Measurements from ENCODE around the gene CASQ1. TPM values are rescaled to one million over a fixed set of nuclear protein-coding genes. Genes with fewer than 3 reads are reported as not detected.

Gene CASQ1
- total RNA-seq, 6 donors from 2014 or later: 0.17 to 0.91 TPM; not detected in 4

- H3K9me3 ChIP-seq: no peaks in the 10 kb centered on the region
- no peak for DNase-seq
- WGBS, 2 donors: 78 to 90% methylated on average over 4 of the region's 4 CpGs
- H3K4me1 ChIP-seq: peaks cover 57 to 63% (median 59%) of the 10 kb centered on the region in 4 donors
- H3K36me3 ChIP-seq: peaks cover 1 to 40% (median 12%) of the 10 kb centered on the region in 4 donors
- no peak overlapping the region for H3K4me3 ChIP-seq
- TF ChIP-seq POLR2AphosphoS5 (IDR thresholded peaks at IDR 0.05) (no peak), CTCF (IDR thresholded peaks at IDR 0.05) (no peak), POLR2A (IDR thresholded peaks at IDR 0.05) (no peak), EP300 (IDR thresholded peaks at IDR 0.05) (no peak)
- peak overlapping the region; percentile 31 to 96 (median 62) for H3K27ac ChIP-seq
- no peaks in the 10 kb centered on the region for H3K27me3 ChIP-seq
- ATAC-seq (ENCODE audit: low FRiP score in 2 of 2): no peak
Observed at GRCh38 chr1:160207118-160207650, 16.8 kb downstream of the CASQ1 start.

- no peak for DNase-seq
- Histone ChIP-seq H3K27me3 (no peaks in the 10 kb centered on the region), H3K36me3 (peaks cover 9 to 48% (median 17%) of the 10 kb centered on the region in 4 donors), H3K9me3 (no peaks in the 10 kb centered on the region), H3K27ac (peak overlapping the region; percentile 31 to 96 (median 62)), H3K4me3 (no peak overlapping the region), H3K4me1 (peaks cover 57 to 63% (median 59%) of the 10 kb centered on the region in 4 donors)
- WGBS, 2 donors: 54 to 70% methylated on average over 9 of the region's 9 CpGs
- no peak for ATAC-seq (ENCODE audit: low FRiP score in 2 of 2)
- TF ChIP-seq EP300 (IDR thresholded peaks at IDR 0.05): peak in 1 of 4 donors; percentile 9
- peak in 1 of 2 donors; percentile 26 for TF ChIP-seq POLR2AphosphoS5 (IDR thresholded peaks at IDR 0.05)
- no peak for TF ChIP-seq POLR2A (IDR thresholded peaks at IDR 0.05)
- no peak for TF ChIP-seq CTCF (IDR thresholded peaks at IDR 0.05)
Observed at GRCh38 chr1:160207771-160208556, 17.6 kb downstream of the CASQ1 start.

GRCh38 chr1:160208557-160209320 lies 18.4 kb downstream of the CASQ1 start:
- H3K4me3 ChIP-seq: no peak overlapping the region
- ATAC-seq (ENCODE audit: low FRiP score in 2 of 2) (no peak), DNase-seq (no peak)
- no peaks in the 10 kb centered on the region for H3K27me3 ChIP-seq
- peaks cover 57 to 62% (median 59%) of the 10 kb centered on the region in 4 donors for H3K4me1 ChIP-seq
- no peaks in the 10 kb centered on the region for H3K9me3 ChIP-seq
- 69 to 77% methylated on average over 6 of the region's 6 CpGs for WGBS, 2 donors
- H3K36me3 ChIP-seq: peaks cover 15 to 56% (median 25%) of the 10 kb centered on the region in 4 donors
- TF ChIP-seq EP300 (IDR thresholded peaks at IDR 0.05) (no peak), POLR2AphosphoS5 (IDR thresholded peaks at IDR 0.05) (no peak), CTCF (IDR thresholded peaks at IDR 0.05) (no peak), POLR2A (IDR thresholded peaks at IDR 0.05) (no peak)
- peak overlapping the region in 3 of 4 donors; percentile 31 to 96 (median 88) for H3K27ac ChIP-seq

- DNase-seq (no peak), ATAC-seq (ENCODE audit: low FRiP score in 2 of 2) (no peak)
- H3K4me3 ChIP-seq: no peak overlapping the region
- peaks cover 15 to 63% (median 32%) of the 10 kb centered on the region in 4 donors for H3K36me3 ChIP-seq
- peaks cover 50 to 57% (median 55%) of the 10 kb centered on the region in 4 donors for H3K4me1 ChIP-seq
- H3K9me3 ChIP-seq: no peaks in the 10 kb centered on the region
- H3K27me3 ChIP-seq: no peaks in the 10 kb centered on the region
- H3K27ac ChIP-seq: peak overlapping the region in 3 of 4 donors; percentile 16 to 96 (median 88)
- TF ChIP-seq EP300 (IDR thresholded peaks at IDR 0.05): no peak
- no peak for TF ChIP-seq POLR2A (IDR thresholded peaks at IDR 0.05)
- TF ChIP-seq POLR2AphosphoS5 (IDR thresholded peaks at IDR 0.05): no peak
- no peak for TF ChIP-seq CTCF (IDR thresholded peaks at IDR 0.05)
- WGBS, 2 donors: 65 to 68% methylated on average over 6 to 7 of the region's 7 CpGs
Observed at GRCh38 chr1:160209321-160210046, 19.1 kb downstream of the CASQ1 start.
